ENCODE measurements around the gene CES2.
A peak's percentile ranks its signal among the peaks of the same experiment; 100 is the strongest.
"Not testable (repeated sequence)": the region's sequence is repeated elsewhere in the genome, so short reads cannot be mapped to it uniquely, and the experiment has no call there.

CES2 gene

GRCh38 chr16:66919569-66920298 is 15.6 kb upstream of the CES2 start:
- no peak for DNase-seq (ENCODE audit: low spot score)

- DNase-seq (ENCODE audit: low spot score): no peak
Measured at GRCh38 chr16:66920299-66920590, 15.1 kb upstream of the CES2 start.

- no peak for DNase-seq (ENCODE audit: low spot score)
Measured at GRCh38 chr16:66920924-66921680, 14.2 kb upstream of the CES2 start.

GRCh38 chr16:66921729-66922450 is 13.4 kb upstream of the CES2 start:
- DNase-seq (ENCODE audit: low spot score): no peak

GRCh38 chr16:66923247-66923731 is 12.0 kb upstream of the CES2 start:
- DNase-seq (ENCODE audit: low spot score): no peak

- no peak for DNase-seq (ENCODE audit: low spot score)
Measured at GRCh38 chr16:66923866-66924265, 11.4 kb upstream of the CES2 start.

- no peak for DNase-seq (ENCODE audit: low spot score)
Measured at GRCh38 chr16:66924527-66925321, 10.6 kb upstream of the CES2 start.

- DNase-seq (ENCODE audit: low spot score): no peak
Measured at GRCh38 chr16:66925322-66925840, 9.9 kb upstream of the CES2 start, which contains the start of gene RRAD. TSS of gene RRAD (minus strand) at chr16:66925535. CDS start at chr16:66925179, 356 bp downstream.

- no peak for DNase-seq (ENCODE audit: low spot score)
Measured at GRCh38 chr16:66926171-66926947, 9.0 kb upstream of the CES2 start.

- no peak for DNase-seq (ENCODE audit: low spot score)
Measured at GRCh38 chr16:66926961-66927436, 8.3 kb upstream of the CES2 start.

GRCh38 chr16:66927918-66928649 is 7.2 kb upstream of the CES2 start:
- DNase-seq (ENCODE audit: low spot score): no peak

GRCh38 chr16:66928702-66929388 is 6.5 kb upstream of the CES2 start:
- no peak for DNase-seq (ENCODE audit: low spot score)

- DNase-seq (ENCODE audit: low spot score): no peak
Measured at GRCh38 chr16:66930189-66930588, 5.1 kb upstream of the CES2 start.

GRCh38 chr16:66931665-66932064 is 3.7 kb upstream of the CES2 start:
- no peak for DNase-seq (ENCODE audit: low spot score)

- DNase-seq (ENCODE audit: low spot score): no peak
Measured at GRCh38 chr16:66932076-66932475, 3.2 kb upstream of the CES2 start.

- no peak for DNase-seq (ENCODE audit: low spot score)
Measured at GRCh38 chr16:66933776-66934137, 1.6 kb upstream of the CES2 start.

- DNase-seq (ENCODE audit: low spot score): peak; percentile 95
Measured at GRCh38 chr16:66934138-66934838, 1.0 kb upstream of the CES2 start, which contains the start of gene CIAO2B. TSS of gene CIAO2B (minus strand) at chr16:66934402. CDS start at chr16:66934364, 38 bp downstream.

GRCh38 chr16:66934839-66935313 is 440 bp upstream of the CES2 start:
- not testable (repeated sequence) for DNase-seq (ENCODE audit: low spot score)

GRCh38 chr16:66936462-66936861 is 1.1 kb downstream of the CES2 start:
- no peak for DNase-seq (ENCODE audit: low spot score)
